ENCODE measurements around the gene DCTN1.

- TF ChIP-seq, protein P1, sequence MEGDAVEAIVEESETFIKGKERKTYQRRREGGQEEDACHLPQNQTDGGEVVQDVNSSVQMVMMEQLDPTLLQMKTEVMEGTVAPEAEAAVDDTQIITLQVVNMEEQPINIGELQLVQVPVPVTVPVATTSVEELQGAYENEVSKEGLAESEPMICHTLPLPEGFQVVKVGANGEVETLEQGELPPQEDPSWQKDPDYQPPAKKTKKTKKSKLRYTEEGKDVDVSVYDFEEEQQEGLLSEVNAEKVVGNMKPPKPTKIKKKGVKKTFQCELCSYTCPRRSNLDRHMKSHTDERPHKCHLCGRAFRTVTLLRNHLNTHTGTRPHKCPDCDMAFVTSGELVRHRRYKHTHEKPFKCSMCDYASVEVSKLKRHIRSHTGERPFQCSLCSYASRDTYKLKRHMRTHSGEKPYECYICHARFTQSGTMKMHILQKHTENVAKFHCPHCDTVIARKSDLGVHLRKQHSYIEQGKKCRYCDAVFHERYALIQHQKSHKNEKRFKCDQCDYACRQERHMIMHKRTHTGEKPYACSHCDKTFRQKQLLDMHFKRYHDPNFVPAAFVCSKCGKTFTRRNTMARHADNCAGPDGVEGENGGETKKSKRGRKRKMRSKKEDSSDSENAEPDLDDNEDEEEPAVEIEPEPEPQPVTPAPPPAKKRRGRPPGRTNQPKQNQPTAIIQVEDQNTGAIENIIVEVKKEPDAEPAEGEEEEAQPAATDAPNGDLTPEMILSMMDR (IDR thresholded peaks at IDR 0.05): no peak
- no peak for TF ChIP-seq EZH2 (IDR thresholded peaks at IDR 0.05; ENCODE audit: borderline replicate concordance, insufficient read depth, low read depth, low read length, poor library complexity, severe bottlenecking)
Observed at GRCh38 chr2:74347742-74348141, 32.4 kb downstream of the DCTN1 start.

All from B cell (primary cell).